GM19397 (cell line): ENCODE results near the gene TRERF1.
A peak's percentile ranks its signal among the peaks of the same experiment; 100 is the strongest.
"Not testable (repeated sequence)": the region's sequence is repeated elsewhere in the genome, so short reads cannot be mapped to it uniquely, and the experiment has no call there.

Experiments
- ATAC-seq: cut with Tn5 transposase; IDR thresholded peaks from one replicate; pipeline ENCODE4 v1.9.1; 2021; ENCODE audit warnings: mild to moderate bottlenecking, moderate library complexity; ENCODE audit not compliant: unreplicated experiment

The TRERF1 gene

GRCh38 chr6:42449917-42450476 is 1.7 kb downstream of the TRERF1 start:
- no peak for ATAC-seq

GRCh38 chr6:42448927-42449659 is 2.6 kb downstream of the TRERF1 start:
- no peak for ATAC-seq

GRCh38 chr6:42448391-42448790 is 3.3 kb downstream of the TRERF1 start:
- no peak for ATAC-seq

- no peak for ATAC-seq
Measured at GRCh38 chr6:42446996-42447395, 4.7 kb downstream of the TRERF1 start.

GRCh38 chr6:42446370-42446769 is 5.4 kb downstream of the TRERF1 start:
- ATAC-seq, result no peak

- not testable (repeated sequence) for ATAC-seq
Measured at GRCh38 chr6:42445955-42446354, 5.8 kb downstream of the TRERF1 start.

- no peak for ATAC-seq
Measured at GRCh38 chr6:42443312-42444060, 8.2 kb downstream of the TRERF1 start.

GRCh38 chr6:42441697-42442081 is 10.0 kb downstream of the TRERF1 start:
- no peak for ATAC-seq

GRCh38 chr6:42440778-42441696 is 10.7 kb downstream of the TRERF1 start:
- ATAC-seq, result no peak

GRCh38 chr6:42440027-42440426 is 11.7 kb downstream of the TRERF1 start:
- no peak for ATAC-seq

GRCh38 chr6:42436825-42437224 is 14.9 kb downstream of the TRERF1 start:
- ATAC-seq, result no peak

- no peak for ATAC-seq
Measured at GRCh38 chr6:42434237-42434636, 17.5 kb downstream of the TRERF1 start.

- no peak for ATAC-seq
Measured at GRCh38 chr6:42433409-42433808, 18.3 kb downstream of the TRERF1 start.

GRCh38 chr6:42431877-42432276 is 19.8 kb downstream of the TRERF1 start:
- no peak for ATAC-seq

GRCh38 chr6:42431356-42431755 is 20.4 kb downstream of the TRERF1 start:
- ATAC-seq, result no peak

- no peak for ATAC-seq
Measured at GRCh38 chr6:42429836-42430235, 21.9 kb downstream of the TRERF1 start.

GRCh38 chr6:42429042-42429585 is 22.6 kb downstream of the TRERF1 start:
- ATAC-seq, result no peak

GRCh38 chr6:42428326-42429041 is 23.2 kb downstream of the TRERF1 start:
- ATAC-seq, result peak; percentile 64

- no peak for ATAC-seq
Measured at GRCh38 chr6:42427871-42428270, 23.9 kb downstream of the TRERF1 start.

- no peak for ATAC-seq
Measured at GRCh38 chr6:42426191-42426590, 25.5 kb downstream of the TRERF1 start.
